ENCODE results near the gene FBN2.

The FBN2 gene

GRCh38 chr5:128441941-128442350 lies 96.1 kb downstream of the FBN2 start:
- FAIRE-seq (no peak), DNase-seq (ENCODE audit: insufficient read length, low spot score) (no peak)
- TF ChIP-seq POLR2A (IDR thresholded peaks at IDR 0.05; ENCODE audit: low read depth, low read length), result no peak

GRCh38 chr5:128441165-128441564 lies 96.9 kb downstream of the FBN2 start:
- DNase-seq (ENCODE audit: insufficient read length, low spot score), result no peak
- FAIRE-seq, result no peak
- no peak for TF ChIP-seq POLR2A (IDR thresholded peaks at IDR 0.05; ENCODE audit: low read depth, low read length)

GRCh38 chr5:128436749-128437188 lies 101.3 kb downstream of the FBN2 start:
- no peak for TF ChIP-seq POLR2A (IDR thresholded peaks at IDR 0.05; ENCODE audit: low read depth, low read length)
- peak; percentile 2 for DNase-seq (ENCODE audit: insufficient read length, low spot score)
- peak; percentile 61 for FAIRE-seq

- no peak for FAIRE-seq
- no peak for DNase-seq (ENCODE audit: insufficient read length, low spot score)
- TF ChIP-seq POLR2A (IDR thresholded peaks at IDR 0.05; ENCODE audit: low read depth, low read length), result no peak
Measured at GRCh38 chr5:128435861-128436260, 102.2 kb downstream of the FBN2 start.

- no peak for DNase-seq (ENCODE audit: insufficient read length, low spot score)
- no peak for FAIRE-seq
- TF ChIP-seq POLR2A (IDR thresholded peaks at IDR 0.05; ENCODE audit: low read depth, low read length), result no peak
Measured at GRCh38 chr5:128434993-128435392, 103.1 kb downstream of the FBN2 start.

GRCh38 chr5:128432913-128433440 lies 105.1 kb downstream of the FBN2 start:
- no peak for FAIRE-seq

GRCh38 chr5:128427921-128428320 lies 110.1 kb downstream of the FBN2 start:
- DNase-seq (ENCODE audit: insufficient read length, low spot score) (no peak), FAIRE-seq (no peak)
- TF ChIP-seq POLR2A (IDR thresholded peaks at IDR 0.05; ENCODE audit: low read depth, low read length), result no peak

More at GRCh38 chr5:128432913-128433440, 105.1 kb downstream of the FBN2 start:
- DNase-seq (ENCODE audit: insufficient read length, low spot score), result no peak
- TF ChIP-seq POLR2A (IDR thresholded peaks at IDR 0.05; ENCODE audit: low read depth, low read length), result no peak

- no peak for TF ChIP-seq POLR2A (IDR thresholded peaks at IDR 0.05; ENCODE audit: low read depth, low read length)
- FAIRE-seq (no peak), DNase-seq (ENCODE audit: insufficient read length, low spot score) (no peak)
Measured at GRCh38 chr5:128426090-128426534, 111.9 kb downstream of the FBN2 start.

GRCh38 chr5:128424646-128425045 lies 113.4 kb downstream of the FBN2 start:
- DNase-seq (ENCODE audit: insufficient read length, low spot score), result no peak
- TF ChIP-seq POLR2A (IDR thresholded peaks at IDR 0.05; ENCODE audit: low read depth, low read length), result no peak
- FAIRE-seq, result no peak

- DNase-seq (ENCODE audit: insufficient read length, low spot score), result no peak
- no peak for FAIRE-seq
- TF ChIP-seq POLR2A (IDR thresholded peaks at IDR 0.05; ENCODE audit: low read depth, low read length), result no peak
Measured at GRCh38 chr5:128422612-128423011, 115.4 kb downstream of the FBN2 start.

GRCh38 chr5:128414469-128414868 lies 123.6 kb downstream of the FBN2 start:
- DNase-seq (ENCODE audit: insufficient read length, low spot score) (no peak), FAIRE-seq (no peak)
- no peak for TF ChIP-seq POLR2A (IDR thresholded peaks at IDR 0.05; ENCODE audit: low read depth, low read length)

- DNase-seq (ENCODE audit: insufficient read length, low spot score), result no peak
- FAIRE-seq, result no peak
- no peak for TF ChIP-seq POLR2A (IDR thresholded peaks at IDR 0.05; ENCODE audit: low read depth, low read length)
Measured at GRCh38 chr5:128413356-128413755, 124.7 kb downstream of the FBN2 start.

GRCh38 chr5:128412145-128412930 lies 125.7 kb downstream of the FBN2 start:
- no peak for DNase-seq (ENCODE audit: insufficient read length, low spot score)
- TF ChIP-seq POLR2A (IDR thresholded peaks at IDR 0.05; ENCODE audit: low read depth, low read length), result no peak
- no peak for FAIRE-seq

GRCh38 chr5:128409166-128409800 lies 128.8 kb downstream of the FBN2 start:
- FAIRE-seq, result no peak
- DNase-seq (ENCODE audit: insufficient read length, low spot score), result no peak
- TF ChIP-seq POLR2A (IDR thresholded peaks at IDR 0.05; ENCODE audit: low read depth, low read length), result no peak
